ENCODE data around the gene ABCB6.

Gene ABCB6

GRCh38 chr2:219252570-219252899 is 33.8 kb upstream of the ABCB6 start:
- Histone ChIP-seq H3K36me3 (ENCODE audit: control insufficient read depth, insufficient read depth, low read length) (peaks cover 4% of the 10 kb centered on the region), H3K27ac (ENCODE audit: low read length) (no peak overlapping the region), H3K27me3 (ENCODE audit: control insufficient read depth, insufficient read depth, low read length) (peaks cover 17% of the 10 kb centered on the region), H3K4me1 (ENCODE audit: control insufficient read depth, insufficient read depth, low read length) (peaks cover 7% of the 10 kb centered on the region), H3K9me3 (ENCODE audit: control insufficient read depth, insufficient read depth, low read length) (no peaks in the 10 kb centered on the region), H3K4me3 (ENCODE audit: low read length) (peak overlapping the region; percentile 13; the same call in 1 of the 2 replicates)
- no peak for DNase-seq (ENCODE audit: low read depth, low spot score)
- WGBS (ENCODE audit: insufficient coverage, insufficient read length): no CpG with 5 or more reads among the region's 9 CpGs

GRCh38 chr2:219252084-219252483 is 33.3 kb upstream of the ABCB6 start:
- Histone ChIP-seq H3K4me1 (ENCODE audit: control insufficient read depth, insufficient read depth, low read length) (peaks cover 7% of the 10 kb centered on the region), H3K36me3 (ENCODE audit: control insufficient read depth, insufficient read depth, low read length) (peaks cover 4% of the 10 kb centered on the region), H3K27me3 (ENCODE audit: control insufficient read depth, insufficient read depth, low read length) (peaks cover 17% of the 10 kb centered on the region), H3K9me3 (ENCODE audit: control insufficient read depth, insufficient read depth, low read length) (no peaks in the 10 kb centered on the region), H3K4me3 (ENCODE audit: low read length) (no peak overlapping the region; the same call in 1 of the 2 replicates), H3K27ac (ENCODE audit: low read length) (no peak overlapping the region)
- WGBS (ENCODE audit: insufficient coverage, insufficient read length): no CpG with 5 or more reads among the region's 5 CpGs
- no peak for DNase-seq (ENCODE audit: low read depth, low spot score)

DNA sequence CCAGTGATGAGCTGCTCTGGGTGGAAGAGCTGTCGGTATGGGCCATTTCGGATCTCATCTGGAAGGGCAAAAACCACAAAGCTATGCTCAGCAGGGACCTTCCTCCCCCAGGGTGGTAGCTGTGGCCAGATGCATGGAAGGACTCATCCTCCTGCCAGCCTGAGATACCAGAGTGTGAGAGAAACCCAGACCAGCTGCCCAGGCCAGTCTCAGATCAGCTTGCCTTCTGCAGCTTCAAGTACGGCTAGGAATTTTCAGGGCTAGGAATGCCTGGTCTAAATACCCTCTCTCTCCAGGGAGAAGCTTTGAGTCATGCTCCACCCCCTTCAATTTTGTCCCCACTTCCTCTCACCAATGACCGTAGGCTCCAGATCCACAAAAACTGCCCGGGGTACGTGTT is 32.9 kb upstream of the ABCB6 start:
- H3K27ac ChIP-seq (ENCODE audit: low read length): no peak overlapping the region
- H3K36me3 ChIP-seq (ENCODE audit: control insufficient read depth, insufficient read depth, low read length): peaks cover 4% of the 10 kb centered on the region
- H3K9me3 ChIP-seq (ENCODE audit: control insufficient read depth, insufficient read depth, low read length): no peaks in the 10 kb centered on the region
- H3K4me1 ChIP-seq (ENCODE audit: control insufficient read depth, insufficient read depth, low read length): peaks cover 7% of the 10 kb centered on the region
- peaks cover 17% of the 10 kb centered on the region for H3K27me3 ChIP-seq (ENCODE audit: control insufficient read depth, insufficient read depth, low read length)
- WGBS (ENCODE audit: insufficient coverage, insufficient read length): no CpG with 5 or more reads among the region's 6 CpGs
- no peak for DNase-seq (ENCODE audit: low read depth, low spot score)
- H3K4me3 ChIP-seq (ENCODE audit: low read length): no peak overlapping the region

GRCh38 chr2:219250049-219250781 is 31.5 kb upstream of the ABCB6 start:
- H3K4me3 ChIP-seq (ENCODE audit: low read length): no peak overlapping the region

GRCh38 chr2:219249203-219249980 is 30.6 kb upstream of the ABCB6 start:
- no peak for DNase-seq (ENCODE audit: low read depth, low spot score)
- H3K36me3 ChIP-seq (ENCODE audit: control insufficient read depth, insufficient read depth, low read length): peaks cover 4% of the 10 kb centered on the region
- H3K27ac ChIP-seq (ENCODE audit: low read length): no peak overlapping the region
- H3K27me3 ChIP-seq (ENCODE audit: control insufficient read depth, insufficient read depth, low read length): peaks cover under 1% of the 10 kb centered on the region; the same call in 1 of the 2 replicates
- no peaks in the 10 kb centered on the region for H3K9me3 ChIP-seq (ENCODE audit: control insufficient read depth, insufficient read depth, low read length)
- H3K4me3 ChIP-seq (ENCODE audit: low read length): no peak overlapping the region
- WGBS (ENCODE audit: insufficient coverage, insufficient read length): no CpG with 5 or more reads among the region's 7 CpGs
- H3K4me1 ChIP-seq (ENCODE audit: control insufficient read depth, insufficient read depth, low read length): peaks cover 7% of the 10 kb centered on the region

More at GRCh38 chr2:219250049-219250781, 31.5 kb upstream of the ABCB6 start:
- no peak for DNase-seq (ENCODE audit: low read depth, low spot score)
- H3K27me3 ChIP-seq (ENCODE audit: control insufficient read depth, insufficient read depth, low read length): peaks cover 9% of the 10 kb centered on the region
- no peaks in the 10 kb centered on the region for H3K9me3 ChIP-seq (ENCODE audit: control insufficient read depth, insufficient read depth, low read length)
- WGBS (ENCODE audit: insufficient coverage, insufficient read length): no CpG with 5 or more reads among the region's 22 CpGs
- H3K4me1 ChIP-seq (ENCODE audit: control insufficient read depth, insufficient read depth, low read length): peaks cover 9% of the 10 kb centered on the region
- no peak overlapping the region for H3K27ac ChIP-seq (ENCODE audit: low read length)
- H3K36me3 ChIP-seq (ENCODE audit: control insufficient read depth, insufficient read depth, low read length): peaks cover 4% of the 10 kb centered on the region

DNA sequence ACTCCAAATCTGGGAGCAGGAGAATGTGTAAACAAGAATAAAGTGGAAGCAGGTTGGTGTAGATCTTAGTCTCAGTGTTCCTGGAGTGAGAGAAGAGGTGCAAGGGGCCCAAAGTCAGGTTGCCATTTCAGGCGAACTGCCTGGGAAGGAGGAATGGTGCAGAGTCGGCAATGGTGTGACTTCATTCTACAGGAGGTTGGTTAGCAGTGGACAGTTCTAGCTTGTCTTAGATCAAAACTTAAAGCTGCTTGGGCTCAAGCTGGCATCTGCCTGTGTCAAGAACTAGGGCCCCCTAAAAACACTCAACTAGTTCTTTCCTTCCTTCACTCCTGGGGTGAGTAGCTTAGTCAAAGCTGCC is 30.1 kb upstream of the ABCB6 start:
- no peak for DNase-seq (ENCODE audit: low read depth, low spot score)

GRCh38 chr2:219247678-219248642 is 29.2 kb upstream of the ABCB6 start:
- no peaks in the 10 kb centered on the region for H3K9me3 ChIP-seq (ENCODE audit: control insufficient read depth, insufficient read depth, low read length)
- no CpG with 5 or more reads among the region's 17 CpGs for WGBS (ENCODE audit: insufficient coverage, insufficient read length)
- DNase-seq (ENCODE audit: low read depth, low spot score): no peak
- peaks cover 4% of the 10 kb centered on the region for H3K36me3 ChIP-seq (ENCODE audit: control insufficient read depth, insufficient read depth, low read length)
- H3K4me3 ChIP-seq (ENCODE audit: low read length): no peak overlapping the region
- peaks cover 5% of the 10 kb centered on the region for H3K4me1 ChIP-seq (ENCODE audit: control insufficient read depth, insufficient read depth, low read length)
- no peak overlapping the region for H3K27ac ChIP-seq (ENCODE audit: low read length)
- H3K27me3 ChIP-seq (ENCODE audit: control insufficient read depth, insufficient read depth, low read length): no peaks in the 10 kb centered on the region

More for the DNA sequence above, 30.1 kb upstream of the ABCB6 start:
- H3K27ac ChIP-seq (ENCODE audit: low read length): no peak overlapping the region
- no CpG with 5 or more reads among the region's 2 CpGs for WGBS (ENCODE audit: insufficient coverage, insufficient read length)
- no peak overlapping the region for H3K4me3 ChIP-seq (ENCODE audit: low read length)
- H3K9me3 ChIP-seq (ENCODE audit: control insufficient read depth, insufficient read depth, low read length): no peaks in the 10 kb centered on the region
- H3K36me3 ChIP-seq (ENCODE audit: control insufficient read depth, insufficient read depth, low read length): peaks cover 4% of the 10 kb centered on the region
- H3K4me1 ChIP-seq (ENCODE audit: control insufficient read depth, insufficient read depth, low read length): peaks cover 5% of the 10 kb centered on the region
- no peaks in the 10 kb centered on the region for H3K27me3 ChIP-seq (ENCODE audit: control insufficient read depth, insufficient read depth, low read length)

DNA sequence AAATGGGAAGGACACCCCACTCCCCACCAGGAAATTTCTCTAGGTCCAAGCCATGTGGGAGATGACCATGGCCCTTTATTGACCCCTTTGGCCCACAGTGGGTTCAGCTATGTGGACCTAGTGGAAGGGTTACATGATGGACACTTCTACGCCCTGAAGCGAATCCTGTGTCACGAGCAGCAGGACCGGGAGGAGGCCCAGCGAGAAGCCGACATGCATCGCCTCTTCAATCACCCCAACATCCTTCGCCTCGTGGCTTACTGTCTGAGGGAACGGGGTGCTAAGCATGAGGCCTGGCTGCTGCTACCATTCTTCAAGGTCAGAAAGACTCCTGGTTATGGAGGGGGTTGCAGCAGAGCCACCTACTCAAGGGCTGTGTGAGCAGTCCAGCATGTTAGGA is 27.8 kb upstream of the ABCB6 start:
- H3K4me3 ChIP-seq (ENCODE audit: low read length): no peak overlapping the region
- WGBS (ENCODE audit: insufficient coverage, insufficient read length): no CpG with 5 or more reads among the region's 10 CpGs
- peaks cover 4% of the 10 kb centered on the region for H3K36me3 ChIP-seq (ENCODE audit: control insufficient read depth, insufficient read depth, low read length)
- peaks cover 2% of the 10 kb centered on the region; the same call in 1 of the 2 replicates for H3K4me1 ChIP-seq (ENCODE audit: control insufficient read depth, insufficient read depth, low read length)
- no peak for DNase-seq (ENCODE audit: low read depth, low spot score)
- H3K27me3 ChIP-seq (ENCODE audit: control insufficient read depth, insufficient read depth, low read length): no peaks in the 10 kb centered on the region
- no peaks in the 10 kb centered on the region for H3K9me3 ChIP-seq (ENCODE audit: control insufficient read depth, insufficient read depth, low read length)
- no peak overlapping the region for H3K27ac ChIP-seq (ENCODE audit: low read length)

- peaks cover 2% of the 10 kb centered on the region; the same call in 1 of the 2 replicates for H3K4me1 ChIP-seq (ENCODE audit: control insufficient read depth, insufficient read depth, low read length)
- no CpG with 5 or more reads among the region's 10 CpGs for WGBS (ENCODE audit: insufficient coverage, insufficient read length)
These were observed 27.1 kb upstream of the ABCB6 start for GRCh38 chr2:219245899-219246230.

More at GRCh38 chr2:219245899-219246230, 27.1 kb upstream of the ABCB6 start:
- peak overlapping the region; percentile 63; the same call in 1 of the 2 replicates for H3K4me3 ChIP-seq (ENCODE audit: low read length)
- no peak for DNase-seq (ENCODE audit: low read depth, low spot score)
- no peaks in the 10 kb centered on the region for H3K9me3 ChIP-seq (ENCODE audit: control insufficient read depth, insufficient read depth, low read length)
- no peaks in the 10 kb centered on the region for H3K27me3 ChIP-seq (ENCODE audit: control insufficient read depth, insufficient read depth, low read length)
- H3K27ac ChIP-seq (ENCODE audit: low read length): no peak overlapping the region
- H3K36me3 ChIP-seq (ENCODE audit: control insufficient read depth, insufficient read depth, low read length): peaks cover 4% of the 10 kb centered on the region
